ENCODE measurements around the gene PDE8B.
A peak's percentile ranks its signal among the peaks of the same experiment; 100 is the strongest.

PDE8B gene

GRCh38 chr5:77232574-77233358 lies 22.3 kb downstream of the PDE8B start:
- no peak for DNase-seq

GRCh38 chr5:77235846-77236721 lies 25.6 kb downstream of the PDE8B start:
- no peak for DNase-seq

GRCh38 chr5:77239126-77239741 lies 28.8 kb downstream of the PDE8B start:
- DNase-seq: no peak

GRCh38 chr5:77241444-77241843 lies 31.0 kb downstream of the PDE8B start:
- DNase-seq: no peak

- no peak for DNase-seq
Observed at GRCh38 chr5:77249475-77249874, 39.0 kb downstream of the PDE8B start.

DNA sequence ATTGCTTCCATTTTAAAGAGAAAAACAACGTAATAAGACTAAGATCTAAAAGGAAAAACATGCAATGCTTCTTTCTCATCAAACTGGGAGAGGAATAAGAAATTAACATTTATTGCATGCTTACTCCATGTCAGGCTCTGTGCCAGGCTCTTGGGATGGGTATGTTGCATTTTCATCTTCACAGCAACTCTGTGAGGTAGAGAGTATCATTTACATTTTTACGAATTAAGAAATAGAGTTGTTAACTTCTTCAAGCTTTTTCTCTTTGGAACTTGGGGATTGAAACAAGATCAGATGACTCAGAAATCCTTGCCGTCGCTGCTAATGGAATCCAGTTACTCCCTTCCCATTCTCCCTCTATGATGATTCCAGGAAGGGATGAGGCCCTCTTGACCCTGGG lies 39.5 kb downstream of the PDE8B start:
- no peak for DNase-seq

DNA sequence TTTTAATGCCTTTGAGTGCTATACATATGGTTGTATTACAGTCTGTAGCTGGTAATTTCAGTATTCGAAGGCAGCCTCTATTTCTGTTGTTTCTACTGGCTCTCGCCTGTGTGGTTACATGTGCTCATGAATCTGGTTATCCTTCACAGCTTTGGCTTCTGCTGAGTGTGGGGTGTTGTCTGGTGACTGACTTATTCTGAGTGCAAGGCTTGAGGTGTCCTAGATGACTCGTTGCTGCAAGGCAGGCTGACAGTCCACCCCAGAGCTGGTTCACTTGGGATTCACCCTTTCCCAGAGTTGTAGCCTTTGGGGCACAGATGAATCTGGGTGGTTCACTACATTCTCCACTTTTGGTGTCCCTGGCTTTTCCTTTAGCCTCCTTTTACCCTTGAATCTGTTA lies 41.4 kb downstream of the PDE8B start:
- no peak for DNase-seq

GRCh38 chr5:77255617-77256016 lies 45.1 kb downstream of the PDE8B start:
- DNase-seq: no peak

GRCh38 chr5:77256406-77256805 lies 45.9 kb downstream of the PDE8B start:
- DNase-seq: no peak

DNA sequence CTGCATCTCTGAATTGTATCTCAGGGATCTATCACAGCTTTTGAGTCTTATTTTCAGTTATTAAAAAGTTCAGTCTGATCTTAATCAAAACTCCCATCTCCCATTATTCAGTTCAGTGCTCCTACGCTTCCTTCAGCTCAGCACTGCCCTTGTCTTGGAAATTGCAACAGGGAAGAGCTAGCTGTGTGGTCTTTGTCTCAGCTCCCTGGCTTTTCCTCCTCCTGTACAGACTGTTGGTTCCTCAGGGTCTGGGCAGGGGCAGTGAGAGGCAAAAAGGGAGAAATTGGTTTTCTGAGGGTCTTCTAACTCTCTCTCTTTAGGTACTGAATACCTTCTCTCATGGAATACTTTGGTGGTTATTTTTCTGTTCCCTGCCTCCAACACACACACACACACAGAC lies 48.2 kb downstream of the PDE8B start:
- DNase-seq: no peak

- DNase-seq: no peak
Observed at GRCh38 chr5:77259476-77259875, 49.0 kb downstream of the PDE8B start.

- DNase-seq: no peak
Observed at GRCh38 chr5:77262697-77263096, 52.2 kb downstream of the PDE8B start.

DNA sequence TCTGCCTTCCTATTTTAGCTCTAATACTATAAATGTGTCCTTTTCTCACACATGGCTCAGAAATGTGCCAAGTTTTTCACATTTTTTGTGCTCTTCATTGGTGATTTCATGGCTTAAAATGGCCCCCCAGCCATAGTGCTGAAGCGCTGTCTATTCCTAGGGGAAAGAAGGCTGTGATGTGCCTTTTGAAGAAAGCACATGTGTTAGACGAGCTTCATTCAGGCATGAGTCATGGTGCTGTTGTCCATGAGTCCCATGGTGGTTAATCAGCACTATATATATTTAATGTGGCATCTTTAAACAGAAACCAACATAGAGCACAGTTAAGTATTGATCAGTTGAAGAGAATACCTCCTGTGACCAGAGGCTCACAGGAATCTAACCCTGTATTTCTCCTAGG lies 55.8 kb downstream of the PDE8B start:
- peak; percentile 23 for DNase-seq

GRCh38 chr5:77267496-77267895 lies 57.0 kb downstream of the PDE8B start:
- no peak for DNase-seq

DNA sequence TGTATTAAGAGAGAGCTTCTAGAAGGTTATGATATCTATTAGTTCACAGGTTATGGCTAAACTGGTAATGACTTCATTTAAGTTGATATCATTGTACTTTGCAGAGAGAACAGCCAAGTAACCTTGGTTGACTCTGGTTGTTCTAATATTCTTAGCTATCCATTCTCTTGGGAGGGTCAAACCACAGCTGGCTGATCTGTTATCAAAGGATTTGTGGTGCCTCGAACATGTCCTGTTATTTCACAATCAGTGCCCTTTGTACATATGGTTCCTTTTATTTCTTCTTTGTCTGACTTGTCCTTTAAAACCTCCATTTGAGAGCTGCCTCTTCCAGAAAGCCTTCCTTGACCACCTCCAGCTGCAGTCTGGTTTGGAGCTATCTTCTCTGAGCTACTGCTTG lies 61.7 kb downstream of the PDE8B start:
- no peak for DNase-seq

DNA sequence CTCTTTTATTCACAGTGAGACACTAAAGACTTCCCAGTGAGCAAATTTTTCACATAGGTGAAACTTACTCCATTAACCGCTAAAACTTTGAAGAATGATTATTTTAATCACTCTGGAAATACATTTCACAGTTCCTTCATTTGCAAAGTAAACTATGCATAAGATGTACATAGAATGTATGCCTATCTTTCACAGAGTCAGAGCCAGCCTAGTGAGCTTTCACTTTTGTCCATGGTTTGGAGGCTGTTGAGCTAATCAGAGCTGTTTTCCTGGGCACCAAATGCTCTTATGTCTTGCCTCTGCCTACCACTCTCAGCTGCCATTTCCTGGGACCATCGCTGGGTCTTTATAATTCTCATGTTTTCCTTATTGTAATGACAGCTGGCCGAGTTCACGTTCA lies 67.3 kb downstream of the PDE8B start:
- DNase-seq: no peak

GRCh38 chr5:77280036-77280435 lies 69.6 kb downstream of the PDE8B start:
- DNase-seq: no peak

- DNase-seq: no peak
Observed at GRCh38 chr5:77281969-77282336, 71.5 kb downstream of the PDE8B start.

GRCh38 chr5:77282337-77283027 lies 72.0 kb downstream of the PDE8B start:
- peak; percentile 54 for DNase-seq

DNA sequence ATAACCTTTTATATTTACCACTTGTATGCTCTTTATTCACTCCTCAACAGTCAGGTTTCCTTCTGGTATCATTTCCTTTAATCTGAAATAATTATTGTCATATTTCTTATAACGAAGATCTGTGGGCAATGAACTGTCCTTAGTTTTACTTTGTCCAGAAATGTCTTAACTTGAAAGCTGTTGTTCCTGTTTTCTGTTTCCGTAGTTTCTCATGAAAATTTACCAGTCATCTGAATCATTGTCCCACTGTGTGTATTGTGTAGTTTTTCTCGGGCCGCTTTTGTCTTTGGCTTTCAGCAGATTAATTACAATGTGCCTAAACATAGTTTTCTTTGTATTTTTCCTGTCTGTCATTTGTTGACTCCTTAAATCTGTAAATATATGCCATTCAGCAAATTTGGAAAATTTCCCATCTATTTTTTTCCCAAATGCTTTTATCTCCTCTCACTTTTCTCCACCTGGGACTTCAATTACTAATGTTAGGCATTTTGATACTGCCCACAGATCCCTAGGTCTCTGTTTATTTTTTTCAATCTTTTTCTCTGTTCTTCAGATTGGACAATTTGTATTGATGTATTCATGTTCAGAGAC lies 74.9 kb downstream of the PDE8B start:
- DNase-seq: no peak

- no peak for DNase-seq
Observed at GRCh38 chr5:77292026-77292757, 81.7 kb downstream of the PDE8B start.

DNA sequence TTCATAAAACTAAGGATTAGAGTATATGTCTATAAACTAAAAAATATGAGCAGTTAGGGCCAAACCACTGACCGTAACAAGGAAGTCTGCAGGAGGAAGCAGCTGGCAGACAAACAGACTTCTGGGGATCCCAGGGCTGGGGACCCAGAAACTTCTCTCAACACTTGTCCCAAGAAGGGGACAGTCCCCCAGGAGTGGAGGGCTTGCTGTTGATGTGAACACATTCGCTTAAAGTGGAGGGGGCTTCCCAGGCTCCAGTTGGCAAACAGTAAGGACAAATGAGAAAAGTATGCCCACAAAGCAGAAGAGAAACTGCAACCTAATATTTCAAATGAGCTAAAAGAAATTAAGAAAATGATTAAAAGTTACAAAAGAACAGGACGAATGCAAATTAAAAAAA lies 83.7 kb downstream of the PDE8B start:
- DNase-seq: no peak

All from HCEC 1CT (cell line).